GM18498 (cell line): ENCODE data around the gene FGFR2.
"Not testable (repeated sequence)": the region's sequence is repeated elsewhere in the genome, so short reads cannot be mapped to it uniquely, and the experiment has no call there.

Source experiments
- ATAC-seq: cut with Tn5 transposase; IDR thresholded peaks from one replicate; pipeline ENCODE4 v1.9.1; 2021; ENCODE audit warnings: mild to moderate bottlenecking, moderate library complexity; ENCODE audit not compliant: unreplicated experiment

The FGFR2 gene

DNA sequence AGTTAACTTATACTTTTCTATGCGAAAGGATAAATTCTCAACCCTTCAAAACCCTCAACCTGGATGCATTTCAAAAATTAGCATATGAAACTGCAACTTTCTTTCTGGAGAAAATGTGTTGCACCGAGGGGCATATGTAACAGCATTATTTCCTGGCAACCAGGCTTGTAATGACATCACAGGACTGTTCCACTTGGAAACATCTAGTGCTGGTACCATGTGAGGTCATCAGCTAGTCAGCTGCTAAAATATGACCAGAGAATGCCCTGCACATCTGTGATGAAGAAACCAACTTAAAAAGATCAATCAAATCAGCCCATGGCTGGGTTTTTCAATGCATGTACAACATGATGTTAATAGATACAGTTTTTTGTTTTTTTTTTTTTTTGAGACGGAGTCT is 40.0 kb downstream of the FGFR2 start:
- no peak for ATAC-seq

DNA sequence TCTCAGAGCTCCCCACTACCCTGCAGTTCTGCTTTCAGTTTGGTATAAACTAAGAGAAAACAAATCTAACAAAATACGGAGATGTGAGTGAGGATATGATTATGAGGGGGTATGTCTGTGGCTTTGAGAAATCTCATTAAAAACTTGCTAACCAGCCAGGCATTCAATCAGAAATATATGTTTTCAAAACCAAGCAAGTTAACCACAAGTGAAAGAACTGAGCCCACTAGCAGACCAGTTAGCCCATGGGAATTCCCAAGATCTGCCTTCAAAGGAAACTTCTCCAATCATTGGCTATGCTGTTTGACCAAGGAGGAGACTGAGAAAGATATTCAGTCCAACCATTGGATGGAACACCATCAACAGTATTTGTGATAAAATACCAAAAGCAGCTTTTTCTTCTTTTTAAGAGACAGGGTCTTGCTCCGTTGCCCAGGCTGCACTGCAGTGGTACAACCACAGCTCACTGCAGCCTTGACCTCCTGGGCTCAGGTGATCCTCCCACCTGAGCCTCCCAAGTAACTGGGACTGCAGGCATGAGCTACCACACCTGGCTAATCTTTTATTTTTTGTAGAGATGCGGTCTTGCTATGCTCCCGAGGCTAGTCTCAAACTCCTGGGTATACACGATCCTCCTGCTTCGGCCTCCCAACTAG is 41.2 kb downstream of the FGFR2 start:
- ATAC-seq = no peak

DNA sequence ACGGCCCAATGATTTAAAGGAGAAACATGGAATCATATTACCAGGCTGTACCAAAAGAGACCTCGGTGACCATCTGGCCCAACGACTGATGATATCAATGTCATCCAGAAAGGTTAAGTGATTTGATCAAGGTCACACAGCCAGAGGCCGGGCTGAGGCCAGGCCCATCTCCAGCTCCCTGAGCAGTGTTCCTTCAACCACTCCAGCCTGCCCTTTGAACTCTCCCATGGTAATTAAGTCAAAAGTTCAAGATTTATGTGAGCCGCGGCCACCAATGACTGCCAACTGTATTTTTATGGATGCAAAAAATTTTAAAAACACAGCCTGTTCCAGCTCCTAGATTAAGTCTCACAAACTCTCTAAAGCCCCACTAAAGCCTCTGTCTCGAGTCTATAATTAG is 41.8 kb downstream of the FGFR2 start:
- no peak for ATAC-seq

DNA sequence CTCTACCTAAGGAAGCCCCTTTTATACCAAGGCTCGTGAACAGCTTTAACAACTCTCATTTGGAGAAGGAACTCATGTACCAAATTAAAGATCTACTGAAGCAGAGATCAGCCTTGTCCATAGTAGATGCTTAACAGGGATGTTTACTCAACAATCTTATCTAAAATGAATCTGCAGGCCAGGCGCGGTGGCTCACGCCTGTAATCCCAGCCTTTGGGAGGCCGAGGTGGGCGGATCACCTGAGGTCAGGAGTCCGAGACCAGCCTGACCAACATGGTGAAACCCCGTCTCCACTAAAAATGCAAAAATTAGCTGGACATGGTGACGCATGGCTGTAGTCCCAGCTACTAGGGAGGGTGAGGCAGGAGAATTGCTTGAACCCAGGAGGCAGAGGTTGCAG is 43.3 kb downstream of the FGFR2 start:
- not testable (repeated sequence) for ATAC-seq

DNA sequence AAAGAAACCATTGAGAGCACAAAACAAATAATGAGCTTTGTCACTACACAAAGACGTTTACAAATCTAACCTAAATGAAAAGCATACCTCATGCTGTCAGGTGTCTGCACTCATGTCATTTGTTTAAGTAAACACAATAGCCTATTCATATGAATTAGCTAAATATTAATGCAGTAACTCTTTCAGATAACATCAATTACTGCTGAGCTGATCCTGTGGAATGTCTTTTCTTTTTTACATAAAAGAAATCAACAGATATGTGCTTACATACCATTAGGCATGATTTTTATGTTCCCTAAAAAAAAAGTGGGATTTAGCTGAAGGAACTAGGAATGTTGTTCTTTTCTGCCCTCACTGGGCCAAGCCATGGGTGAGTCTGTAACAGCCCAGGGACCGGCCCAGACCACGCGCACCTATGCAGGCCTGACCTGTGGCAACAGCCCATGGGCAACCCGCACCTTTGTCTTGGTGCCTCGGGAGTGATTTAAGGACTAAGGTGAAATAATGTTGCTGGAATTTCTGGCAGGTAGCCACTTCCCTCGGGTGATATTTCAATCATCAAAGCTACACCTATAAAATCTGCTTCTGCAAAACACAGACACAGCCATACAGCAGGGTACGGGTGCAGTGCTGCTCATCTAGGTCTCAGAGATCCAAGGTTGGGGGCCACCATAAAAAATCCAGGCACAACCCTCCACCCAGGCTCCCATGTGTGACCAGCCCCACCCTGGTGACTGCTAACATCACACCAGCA is 44.6 kb downstream of the FGFR2 start:
- no peak for ATAC-seq

DNA sequence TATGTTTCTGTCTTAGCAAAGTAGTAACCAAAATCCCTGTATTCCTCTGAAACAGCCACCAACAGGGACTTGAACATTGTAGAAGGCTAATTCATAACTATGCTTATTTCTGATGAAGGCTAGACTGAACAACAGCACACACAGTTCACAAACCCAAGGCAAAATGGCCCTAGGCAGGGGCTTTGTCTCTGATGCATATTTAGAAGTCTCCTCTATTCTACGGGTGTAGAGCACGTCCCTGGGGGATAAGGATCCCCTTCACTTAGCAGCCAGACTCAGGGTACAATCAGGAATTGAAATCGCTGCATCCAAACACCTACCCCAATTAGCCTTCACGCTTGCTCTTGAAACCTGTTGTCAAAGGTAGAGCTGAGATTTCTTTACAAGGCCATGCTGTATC is 45.5 kb downstream of the FGFR2 start:
- ATAC-seq = no peak

DNA sequence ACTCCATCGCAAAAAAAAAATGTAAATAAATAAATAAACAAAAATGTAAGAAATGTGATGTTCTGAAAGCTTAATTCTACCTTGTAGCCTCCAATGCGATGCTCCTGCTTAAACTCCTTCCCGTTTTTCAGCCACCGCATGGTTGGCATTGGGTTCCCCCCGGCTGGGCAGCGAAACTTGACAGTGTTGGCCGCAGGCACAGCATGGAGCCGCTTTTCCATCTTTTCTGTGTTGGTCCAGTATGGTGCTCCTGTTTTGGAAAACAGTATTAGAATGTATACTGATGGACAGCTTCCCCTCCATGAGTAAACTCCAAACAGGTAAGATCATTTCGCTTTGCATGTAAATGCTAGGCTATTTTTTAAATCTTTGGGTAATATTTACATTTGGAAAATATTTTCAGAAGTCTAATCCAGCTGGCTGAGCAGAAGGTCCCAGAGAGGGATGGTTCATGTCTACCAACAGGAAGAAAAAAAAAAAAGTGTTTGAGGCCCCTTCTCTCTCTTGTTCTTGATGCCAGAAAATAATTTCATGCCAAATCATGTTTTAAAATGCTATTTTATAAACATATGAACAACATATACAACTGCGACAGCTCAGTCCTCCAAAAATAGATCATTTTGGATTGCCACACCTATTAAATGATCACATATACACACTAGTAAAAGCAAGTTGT is 46.9 kb downstream of the FGFR2 start:
- no peak for ATAC-seq

DNA sequence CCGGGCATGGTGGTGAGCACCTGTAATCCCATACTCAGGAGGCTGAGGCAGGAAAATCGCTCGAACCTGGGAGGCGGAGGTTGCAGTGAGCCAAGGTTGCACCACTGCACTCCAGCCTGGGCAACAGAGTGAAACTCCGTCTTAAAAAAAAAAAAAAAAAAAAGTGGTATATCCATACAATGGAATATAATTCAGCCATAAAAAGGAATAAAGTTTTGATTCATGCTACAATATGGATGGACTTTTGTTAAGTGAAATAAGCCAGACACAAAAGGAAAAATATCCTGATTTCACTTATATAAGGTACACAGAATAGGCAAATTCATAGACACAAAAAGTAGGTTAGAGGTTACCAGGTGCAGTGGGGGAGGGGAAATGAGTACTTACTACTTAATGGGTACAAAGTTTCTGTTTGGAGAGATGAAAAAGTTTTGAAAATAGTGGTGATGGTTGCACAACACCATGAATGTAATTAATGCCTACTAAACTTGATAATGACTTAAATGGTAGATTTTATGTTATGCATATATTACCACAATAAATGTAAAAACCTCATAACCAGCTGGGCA is 53.9 kb downstream of the FGFR2 start:
- no peak for ATAC-seq

DNA sequence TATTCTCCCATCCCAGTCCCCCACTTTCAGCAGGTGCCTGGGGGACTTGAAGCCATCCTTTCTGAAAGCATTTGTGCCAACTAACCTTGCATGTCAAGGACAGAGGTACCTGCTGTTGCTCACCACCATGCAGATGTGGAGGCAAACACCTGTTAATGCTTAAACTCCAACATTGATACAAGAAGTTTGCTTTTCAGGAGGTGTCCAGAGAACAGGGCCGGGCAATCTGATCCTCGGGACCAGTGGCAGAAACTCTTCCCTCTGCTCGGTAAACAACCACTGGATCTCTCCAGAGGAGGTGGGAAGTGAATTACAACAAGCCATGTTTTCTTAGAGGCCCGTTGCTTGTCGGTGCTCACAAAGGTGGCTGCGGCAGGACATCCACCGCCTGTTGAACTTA is 54.7 kb downstream of the FGFR2 start:
- ATAC-seq = no peak

DNA sequence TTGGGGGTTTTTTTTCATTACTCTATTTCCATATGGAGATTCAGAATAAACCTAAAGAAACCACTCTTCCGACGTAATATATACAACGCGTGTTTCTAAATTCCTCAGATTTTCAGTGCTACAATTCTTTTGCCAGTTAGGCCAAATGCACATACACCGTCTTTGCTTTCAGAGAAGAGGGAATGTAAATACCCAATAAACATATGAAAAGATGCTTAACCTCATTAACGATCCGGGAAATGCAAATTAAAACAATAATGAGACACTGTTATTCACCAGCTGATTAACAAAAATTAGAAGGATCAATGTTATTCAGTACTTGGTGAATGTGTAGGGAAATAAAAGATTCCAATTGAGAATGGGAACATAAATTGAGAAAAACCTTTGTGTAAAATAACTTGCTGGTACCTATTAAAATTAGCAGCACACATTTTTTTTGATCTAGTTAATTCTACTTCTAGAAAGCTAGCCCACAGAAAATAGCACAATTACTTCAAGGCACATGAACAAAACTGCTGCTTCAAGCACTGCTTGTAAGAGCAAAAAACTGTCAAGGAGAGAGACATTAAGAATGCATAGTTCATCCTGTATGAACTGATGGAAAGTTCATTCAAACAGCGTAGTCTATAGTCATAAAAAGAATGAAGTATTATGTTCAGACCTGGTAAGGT is 56.7 kb downstream of the FGFR2 start:
- no peak for ATAC-seq

DNA sequence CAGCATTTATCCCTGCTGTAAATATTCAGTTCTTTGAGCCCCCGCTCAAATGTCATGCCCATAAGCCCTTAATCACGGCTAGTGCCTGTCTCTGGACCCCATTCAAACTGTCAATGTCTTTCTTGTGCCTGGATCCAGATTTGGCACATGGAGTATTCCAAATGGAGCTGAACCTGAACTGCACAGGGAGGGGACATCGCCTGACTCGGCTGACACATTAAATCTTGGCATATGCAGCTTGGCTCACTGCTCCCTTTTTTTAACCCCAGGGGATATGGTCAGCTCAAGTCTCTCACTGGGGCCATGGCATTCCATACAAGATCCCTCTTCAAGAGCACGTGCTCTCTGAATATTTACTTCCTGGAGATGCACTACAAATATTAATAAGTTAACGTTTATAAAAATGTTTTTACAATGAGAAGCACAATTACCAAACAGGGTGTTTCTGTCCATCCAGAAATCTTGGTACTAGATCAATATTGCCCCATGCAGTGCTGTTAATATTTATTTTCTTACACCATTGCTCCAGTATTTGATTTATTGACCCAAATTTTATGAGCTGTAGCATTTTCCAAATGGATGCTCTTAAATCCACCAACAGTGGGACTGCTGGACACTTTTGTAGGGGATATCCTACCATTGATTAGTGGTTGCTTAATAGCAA is 57.4 kb downstream of the FGFR2 start:
- no peak for ATAC-seq

DNA sequence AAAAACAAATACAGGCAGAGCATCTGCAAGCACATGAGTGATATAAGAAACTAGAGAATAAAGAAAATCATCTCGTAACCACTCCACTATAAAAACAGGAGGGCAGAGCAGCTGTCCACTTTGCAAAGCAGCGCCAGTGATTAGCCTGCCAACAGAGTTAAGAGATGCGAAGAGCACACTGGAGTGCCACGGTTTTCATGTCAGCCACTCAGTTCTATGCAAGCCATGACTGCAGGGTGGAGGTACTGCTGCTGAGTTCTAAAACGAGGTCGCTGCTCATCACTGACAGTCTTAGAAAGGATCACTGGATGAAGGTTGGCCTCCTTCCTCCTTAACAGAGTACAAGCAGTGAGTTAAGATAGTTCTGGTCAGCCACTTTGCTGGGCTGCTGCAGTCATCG is 58.5 kb downstream of the FGFR2 start:
- no peak for ATAC-seq

DNA sequence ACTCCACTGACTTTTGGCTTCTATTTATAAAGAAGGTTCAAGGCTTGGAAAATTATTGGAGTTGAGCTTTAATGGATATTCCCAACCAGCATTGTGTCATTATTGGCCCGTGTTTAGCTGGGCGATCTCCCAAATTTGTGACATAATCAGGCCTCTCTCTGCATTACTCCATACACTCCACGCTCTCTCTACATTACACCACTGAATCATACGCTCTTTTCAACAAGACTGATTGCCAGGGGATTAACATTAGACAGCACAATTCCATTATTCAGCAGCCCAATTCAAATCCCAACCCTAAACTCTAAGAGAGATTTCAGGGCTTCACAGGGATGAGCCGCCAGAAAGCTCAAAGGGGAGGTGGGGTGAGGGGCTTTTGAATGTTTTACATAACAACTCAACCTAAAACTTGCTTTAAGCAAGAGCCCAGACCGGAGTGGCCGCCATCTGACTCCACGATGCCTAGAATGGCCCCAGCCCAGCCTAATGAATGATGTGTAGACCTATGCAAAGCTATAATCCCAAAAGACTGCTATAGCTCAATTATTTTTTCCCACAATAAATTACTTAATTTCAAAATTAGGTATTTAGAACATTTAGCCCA is 61.8 kb downstream of the FGFR2 start:
- no peak for ATAC-seq

DNA sequence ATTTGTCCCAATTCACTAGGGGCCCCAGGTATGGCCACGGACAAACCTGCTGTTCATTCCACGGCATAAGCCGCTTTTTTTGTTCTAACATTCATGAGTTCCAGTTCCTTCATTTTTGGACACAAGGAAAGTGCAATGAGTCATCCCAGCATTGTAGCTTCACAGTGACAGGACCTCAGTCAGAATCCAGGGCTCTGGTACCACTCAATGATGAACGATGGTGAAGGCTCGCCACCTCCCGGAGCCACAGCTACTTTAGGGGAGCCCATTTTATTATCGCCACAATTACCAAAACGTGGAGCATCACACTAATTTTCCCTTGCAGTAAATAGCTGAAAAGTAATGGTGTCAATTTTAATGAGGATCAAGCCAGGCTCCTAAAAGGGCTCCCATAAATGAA is 62.9 kb downstream of the FGFR2 start:
- ATAC-seq = no peak

DNA sequence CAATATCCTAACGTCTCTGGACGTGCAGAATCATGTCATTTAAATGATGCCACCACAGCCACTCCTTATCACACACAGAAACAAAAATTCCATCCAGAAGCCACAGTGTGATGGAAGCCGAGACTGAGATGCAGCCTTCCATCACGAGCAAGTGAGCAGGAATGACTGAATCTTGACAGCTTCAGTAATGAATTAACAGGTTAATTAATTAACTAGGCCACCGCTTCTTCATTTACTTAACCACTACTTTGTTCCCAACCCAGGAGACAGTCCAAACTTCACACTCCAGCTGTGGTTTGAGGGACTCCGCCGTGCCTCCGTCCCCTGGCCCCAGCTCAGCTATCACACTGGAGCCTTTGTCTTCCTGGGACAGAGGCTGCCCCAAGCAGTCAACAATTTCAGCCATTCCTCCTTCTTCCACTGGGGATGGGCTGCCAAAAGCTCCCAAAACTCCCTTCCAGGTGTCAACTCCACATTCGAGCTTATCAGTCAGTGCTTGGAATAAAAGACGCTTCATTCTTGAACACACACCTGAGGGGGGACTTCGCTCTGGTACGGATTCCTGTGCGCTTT is 65.9 kb downstream of the FGFR2 start:
- no peak for ATAC-seq

DNA sequence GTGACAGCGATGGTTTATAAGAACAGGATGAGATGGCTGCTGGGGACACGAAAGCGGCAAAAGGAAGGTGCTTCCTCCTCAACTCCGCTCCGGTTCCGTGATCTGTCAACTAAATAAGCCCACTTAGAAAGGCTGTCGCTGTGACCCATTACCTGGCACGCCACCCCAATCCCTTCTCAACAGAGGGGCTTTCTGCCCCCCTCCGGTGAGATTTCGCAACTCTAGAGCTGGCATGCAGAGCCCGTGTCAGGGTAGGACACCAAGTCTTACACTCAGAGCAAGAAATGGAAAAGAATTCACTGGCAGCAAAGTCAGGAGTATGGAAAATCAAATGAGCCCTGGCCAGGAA is 66.4 kb downstream of the FGFR2 start:
- no peak for ATAC-seq

DNA sequence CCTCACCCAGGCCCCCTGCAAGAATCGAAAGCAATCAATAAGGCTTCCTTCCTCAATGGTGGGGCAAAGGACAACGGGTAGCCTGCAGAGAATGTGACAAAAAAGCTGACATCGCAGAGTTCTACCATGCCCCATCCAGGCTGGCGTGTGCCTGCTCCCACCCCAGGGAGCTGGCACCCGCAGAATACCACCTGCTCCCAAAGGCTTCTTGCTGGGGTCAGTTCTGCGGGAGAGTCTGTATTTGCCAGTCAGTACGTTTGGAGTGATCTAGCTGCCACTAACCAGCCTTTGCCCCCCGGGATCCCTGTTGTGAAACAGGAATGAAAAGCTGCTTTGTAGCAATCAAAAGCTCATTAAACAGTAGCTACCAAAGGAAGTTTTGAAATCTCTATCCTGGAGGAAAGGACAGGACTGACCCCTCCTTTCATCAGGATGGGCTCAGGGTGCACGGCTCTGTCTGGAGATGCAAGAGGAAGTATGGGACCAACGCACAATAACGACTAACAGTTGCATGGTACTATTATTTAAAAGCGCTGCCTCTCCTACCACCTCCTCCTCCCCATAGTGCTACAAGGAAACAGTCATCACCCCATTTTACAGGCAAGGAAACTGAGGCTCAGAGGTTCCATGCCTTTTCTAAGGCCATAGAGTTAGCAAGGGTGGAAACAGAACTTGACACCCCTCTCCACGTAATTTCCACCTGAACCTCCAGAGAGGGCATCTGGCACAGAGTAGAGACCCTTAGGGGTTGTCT is 67.0 kb downstream of the FGFR2 start:
- ATAC-seq = no peak

DNA sequence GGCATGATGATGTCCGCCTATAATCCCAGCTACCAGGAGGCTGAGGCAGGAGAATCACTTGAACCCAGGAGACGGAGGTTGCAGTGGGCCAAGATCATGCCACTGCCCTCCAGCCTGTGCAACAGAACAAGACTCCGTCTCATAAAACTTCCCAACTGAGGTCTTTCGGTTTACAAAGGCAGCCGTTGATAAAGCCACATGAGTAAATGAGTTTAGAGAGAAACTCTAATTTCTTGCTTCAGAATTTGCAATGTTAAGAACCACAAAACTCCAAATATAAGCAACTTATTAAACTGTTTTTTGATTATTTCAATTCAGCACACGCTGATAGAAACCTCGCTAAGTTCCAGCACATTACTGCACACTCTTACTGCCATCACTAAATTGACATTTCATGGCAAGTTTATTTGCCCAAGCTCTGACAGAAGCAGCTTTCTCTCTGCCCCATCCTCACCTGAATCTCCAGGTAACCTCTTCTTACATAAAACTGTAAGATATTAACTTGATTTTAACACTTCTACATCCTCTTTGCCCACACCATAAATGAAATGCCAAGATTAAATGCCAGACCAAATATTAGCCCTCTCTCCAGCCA is 67.7 kb downstream of the FGFR2 start:
- ATAC-seq = no peak

DNA sequence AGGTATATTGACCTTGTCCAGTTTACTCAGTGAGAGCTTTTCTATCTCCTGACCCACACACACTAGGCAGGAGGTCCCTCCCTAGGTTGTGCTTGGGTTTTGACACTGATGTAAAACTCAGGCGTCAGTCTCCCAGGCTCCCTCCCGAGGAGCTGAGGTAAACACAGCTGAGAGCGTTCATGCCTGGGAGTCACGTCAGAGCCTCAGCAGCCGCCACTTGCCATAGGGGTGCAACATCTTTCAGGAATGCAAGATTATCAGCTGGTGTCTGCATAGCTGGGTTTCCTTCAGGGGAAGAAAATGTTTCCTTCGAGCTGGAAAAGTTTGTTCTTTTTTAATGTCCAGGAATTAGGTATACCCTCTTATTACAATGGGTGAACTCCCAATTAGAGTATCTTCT is 70.6 kb downstream of the FGFR2 start:
- no peak for ATAC-seq
